Measurements from ENCODE around the gene TMA7B.

Gene TMA7B

DNA sequence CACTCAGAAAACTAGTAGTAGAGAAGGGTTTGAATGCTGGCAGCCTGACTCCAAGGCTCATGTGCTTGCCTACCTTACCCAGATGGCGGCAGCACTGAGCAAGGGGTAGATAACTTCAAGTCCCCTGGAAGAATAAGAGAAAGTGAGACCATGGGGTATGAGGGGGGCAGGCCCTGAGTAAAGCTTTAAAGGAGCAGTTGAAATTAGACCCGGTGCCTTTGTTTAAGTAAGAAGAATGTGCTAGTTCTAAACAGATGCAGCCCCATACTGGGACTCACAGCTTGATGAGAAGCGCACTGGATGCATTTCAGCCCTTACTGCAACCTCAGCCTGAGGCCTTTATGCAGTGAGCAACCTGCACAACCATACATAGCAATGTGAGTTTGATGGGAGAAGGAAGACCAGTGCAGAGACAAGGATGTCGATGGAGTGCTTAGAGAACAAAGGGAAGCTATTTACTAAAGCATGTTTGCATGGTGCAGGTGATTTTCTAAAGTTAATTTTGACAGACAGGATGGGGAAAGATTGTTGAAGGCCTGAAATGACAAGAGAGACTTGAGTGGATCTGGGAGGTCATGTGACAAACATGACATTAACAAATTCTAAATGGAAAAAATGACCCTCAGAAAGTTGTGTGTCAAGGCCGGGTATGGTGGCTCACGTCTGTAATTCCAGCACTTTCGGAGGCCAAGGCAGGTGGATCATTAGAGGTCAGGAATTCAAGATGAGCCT is 27.1 kb upstream of the TMA7B start:
- no peak overlapping the region for H3K4me3 ChIP-seq (ENCODE audit: low read depth, low read length)

DNA sequence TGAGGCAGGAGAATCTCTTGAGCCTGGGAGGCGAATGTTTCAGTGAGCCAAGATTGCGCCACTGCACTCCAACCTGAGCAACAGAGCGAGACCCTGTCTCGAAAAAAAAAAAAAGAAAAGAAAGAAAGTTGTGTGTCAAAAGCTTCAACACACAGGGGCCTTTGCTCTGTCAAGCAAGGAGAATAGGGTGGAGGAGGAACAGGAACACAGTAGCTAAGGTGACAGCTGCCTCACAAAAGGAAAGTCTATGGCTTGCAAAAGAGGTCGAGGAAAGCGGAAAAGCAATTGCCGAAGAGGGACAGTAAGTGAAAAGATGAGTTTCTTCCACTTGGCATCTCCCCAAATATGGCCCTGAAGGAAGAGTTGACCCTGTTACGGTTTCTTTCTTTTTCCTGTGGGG is 26.5 kb upstream of the TMA7B start:
- H3K4me3 ChIP-seq (ENCODE audit: low read depth, low read length): no peak overlapping the region

DNA sequence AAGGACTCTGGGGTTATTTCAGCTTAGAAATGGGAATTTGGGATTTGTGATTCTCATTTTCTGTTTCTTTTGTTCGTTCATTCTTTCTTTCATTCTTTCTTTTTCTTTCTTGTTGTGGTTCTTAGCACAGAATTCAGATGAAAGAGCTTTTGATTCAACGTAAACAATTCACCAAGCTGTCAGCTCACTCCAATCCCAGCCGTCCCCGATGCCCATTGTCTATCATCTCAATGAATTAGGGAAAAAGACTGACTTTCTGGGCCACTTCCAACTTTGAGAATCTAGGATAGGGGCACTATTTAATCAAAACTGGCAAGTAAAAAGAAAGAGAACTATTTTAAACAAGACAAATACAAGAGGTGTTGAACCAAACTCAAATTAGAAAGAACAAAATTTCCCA is 25.1 kb upstream of the TMA7B start:
- H3K4me3 ChIP-seq (ENCODE audit: low read depth, low read length): no peak overlapping the region

DNA sequence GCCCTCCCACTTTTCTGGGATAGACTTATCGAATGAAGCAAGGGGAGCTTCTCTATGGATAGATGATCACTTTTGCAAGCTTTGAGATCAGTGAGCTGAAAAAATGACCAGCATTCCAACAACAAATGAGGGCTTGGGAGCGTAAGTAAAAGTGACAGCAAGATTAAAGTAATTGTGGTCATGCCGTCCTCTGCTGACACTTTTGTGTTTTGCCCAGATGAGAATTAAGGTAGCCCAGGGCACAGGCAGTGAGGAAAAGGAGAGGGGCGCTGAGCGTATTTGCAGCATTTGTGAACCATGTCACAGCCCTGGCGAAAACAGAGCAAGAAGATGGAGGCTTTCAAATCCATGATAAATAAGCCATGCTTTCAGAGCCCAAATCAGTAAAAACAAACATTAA is 24.6 kb upstream of the TMA7B start:
- H3K4me3 ChIP-seq (ENCODE audit: low read depth, low read length): no peak overlapping the region

DNA sequence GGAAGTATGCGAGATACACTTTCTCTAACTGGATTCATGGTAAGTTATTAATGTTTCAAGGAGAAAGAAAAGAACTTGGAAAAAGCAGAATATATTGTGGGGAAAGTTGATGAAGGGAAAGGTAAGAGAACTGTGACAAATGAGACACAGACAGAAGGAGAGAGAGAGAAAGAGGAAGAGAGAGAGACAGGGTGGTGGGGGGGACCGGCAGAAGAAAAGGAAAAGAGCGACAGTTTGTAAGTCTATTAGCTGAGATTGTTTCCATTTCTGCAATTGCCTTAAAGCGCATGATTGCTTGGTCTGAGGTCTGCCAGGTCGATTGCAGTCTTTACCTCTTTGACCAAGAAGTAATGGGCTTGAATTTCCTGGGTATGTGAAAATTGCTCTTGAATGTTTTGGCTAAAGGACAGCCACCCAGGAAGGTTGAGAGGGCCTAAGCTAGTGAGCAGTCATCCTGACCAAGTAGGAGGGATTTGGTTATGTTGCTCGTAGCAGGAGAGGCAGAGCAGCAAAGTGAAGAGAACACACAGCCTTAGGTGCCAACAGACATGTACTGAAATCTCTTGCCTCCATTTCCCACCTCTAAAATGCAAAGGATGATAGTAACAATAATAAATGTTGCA is 23.6 kb upstream of the TMA7B start:
- H3K4me3 ChIP-seq (ENCODE audit: low read depth, low read length): no peak overlapping the region

DNA sequence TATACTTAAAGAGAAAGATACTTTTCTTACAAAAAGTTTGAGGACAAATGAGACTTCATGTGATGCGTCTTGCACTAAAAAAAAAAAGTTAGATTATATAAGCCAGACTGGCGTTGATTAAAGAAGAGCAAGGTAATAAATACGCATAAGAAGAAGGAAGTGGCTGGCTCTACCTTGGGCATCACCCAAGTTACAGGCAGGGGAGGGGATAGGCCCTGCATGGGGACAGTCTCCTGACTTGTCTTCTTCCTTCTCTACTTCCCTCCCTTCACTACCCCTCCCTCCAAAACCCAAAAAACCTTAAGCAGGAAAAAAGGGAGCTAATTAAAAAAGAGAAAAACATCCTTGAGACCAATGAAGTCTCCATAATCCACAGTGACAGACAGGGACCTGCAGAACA is 22.3 kb upstream of the TMA7B start:
- H3K4me3 ChIP-seq (ENCODE audit: low read depth, low read length): no peak overlapping the region

DNA sequence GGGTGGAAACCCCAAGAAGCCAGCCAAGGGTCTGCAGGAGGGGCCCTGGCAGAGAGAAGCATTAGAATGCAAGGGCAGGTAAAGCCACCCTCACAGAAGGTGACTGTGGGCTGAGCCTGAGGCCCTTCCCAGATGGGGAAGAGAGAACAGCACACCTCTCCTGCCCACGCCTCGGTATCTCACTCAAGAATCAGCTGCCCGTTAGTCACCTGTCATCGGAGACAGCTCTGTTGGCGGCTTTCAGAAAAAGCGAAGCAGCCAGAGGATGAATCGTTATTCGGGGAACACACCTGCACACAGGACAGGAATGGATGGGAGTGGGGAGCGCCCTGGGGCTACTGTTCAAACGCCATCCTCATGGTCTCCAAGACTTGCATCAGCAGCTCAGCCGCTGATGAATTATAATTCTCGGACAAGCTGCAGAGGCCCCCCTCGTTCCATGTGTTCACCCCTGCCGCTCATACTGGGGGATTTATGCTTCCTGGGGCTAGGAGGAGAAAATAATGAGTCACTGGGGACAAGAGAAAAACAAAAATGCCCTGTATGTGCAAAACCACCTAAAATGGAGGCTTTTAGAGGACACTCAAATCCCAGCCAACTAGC is 21.6 kb upstream of the TMA7B start:
- no peak overlapping the region for H3K4me3 ChIP-seq (ENCODE audit: low read depth, low read length)

DNA sequence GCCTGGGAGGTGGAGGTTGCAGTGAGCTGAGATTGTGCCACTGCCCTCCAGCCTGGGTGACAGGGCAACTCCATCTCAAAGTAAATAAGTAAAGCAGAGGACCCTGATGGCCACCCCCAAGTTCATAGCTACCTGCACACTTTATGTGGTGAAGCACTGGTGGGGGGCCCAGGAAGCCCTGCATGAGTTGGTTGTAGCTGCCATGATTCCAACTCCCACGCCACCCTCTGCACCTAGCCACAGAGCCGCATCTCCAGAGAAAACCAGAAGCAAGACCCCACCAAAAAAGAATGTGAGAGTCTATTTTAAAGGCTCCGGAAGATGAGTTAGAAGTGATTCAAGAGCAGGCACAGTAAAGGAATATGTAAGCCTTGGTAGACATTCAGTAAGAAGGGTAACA is 20.4 kb upstream of the TMA7B start:
- no peak overlapping the region for H3K4me3 ChIP-seq (ENCODE audit: low read depth, low read length)

DNA sequence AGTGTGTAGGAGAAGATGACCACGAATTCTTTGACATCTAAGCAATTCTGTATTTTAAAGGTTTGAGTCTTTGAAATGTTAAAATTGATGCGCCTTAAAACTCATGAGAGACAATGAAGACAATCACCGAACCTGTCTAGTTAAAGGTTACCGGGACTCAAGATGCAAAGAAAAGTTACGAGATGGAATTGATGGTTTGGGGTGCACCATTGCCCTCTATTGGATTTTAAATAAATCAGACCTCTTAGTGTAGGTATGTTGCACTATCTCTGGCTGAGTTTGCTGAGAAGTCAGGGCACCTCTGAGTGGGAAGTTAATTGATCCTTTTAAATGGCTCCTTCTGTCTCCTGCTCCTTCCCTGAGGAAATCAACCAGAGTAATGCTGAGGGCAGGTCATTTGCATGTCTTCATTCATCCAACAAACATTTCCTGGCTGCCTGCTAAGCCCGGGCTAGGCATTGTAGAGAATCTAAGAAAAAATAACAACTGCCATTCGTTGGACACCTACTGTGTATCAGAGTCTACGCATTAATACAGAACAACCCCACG is 19.4 kb upstream of the TMA7B start:
- no peak overlapping the region for H3K4me3 ChIP-seq (ENCODE audit: low read depth, low read length)

DNA sequence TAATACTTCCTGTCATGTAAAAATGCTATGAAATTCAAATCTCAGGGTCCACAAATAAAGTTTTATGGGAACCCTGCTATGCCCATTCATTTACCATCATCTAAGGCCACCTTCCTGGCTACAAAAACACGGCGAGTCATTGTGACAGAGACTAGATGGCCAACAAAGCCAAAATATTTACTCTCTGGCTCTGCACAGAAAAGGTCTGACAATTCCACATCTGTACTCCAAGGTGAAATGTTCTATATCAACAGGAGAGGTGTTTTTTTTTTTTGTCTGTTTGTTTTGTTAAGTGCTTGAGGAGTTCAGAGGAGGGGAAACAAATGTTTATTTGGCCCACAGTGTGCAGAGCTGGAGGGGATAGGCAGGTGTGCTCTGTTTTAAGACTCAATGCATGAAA is 18.6 kb upstream of the TMA7B start:
- H3K4me3 ChIP-seq (ENCODE audit: low read depth, low read length): no peak overlapping the region

DNA sequence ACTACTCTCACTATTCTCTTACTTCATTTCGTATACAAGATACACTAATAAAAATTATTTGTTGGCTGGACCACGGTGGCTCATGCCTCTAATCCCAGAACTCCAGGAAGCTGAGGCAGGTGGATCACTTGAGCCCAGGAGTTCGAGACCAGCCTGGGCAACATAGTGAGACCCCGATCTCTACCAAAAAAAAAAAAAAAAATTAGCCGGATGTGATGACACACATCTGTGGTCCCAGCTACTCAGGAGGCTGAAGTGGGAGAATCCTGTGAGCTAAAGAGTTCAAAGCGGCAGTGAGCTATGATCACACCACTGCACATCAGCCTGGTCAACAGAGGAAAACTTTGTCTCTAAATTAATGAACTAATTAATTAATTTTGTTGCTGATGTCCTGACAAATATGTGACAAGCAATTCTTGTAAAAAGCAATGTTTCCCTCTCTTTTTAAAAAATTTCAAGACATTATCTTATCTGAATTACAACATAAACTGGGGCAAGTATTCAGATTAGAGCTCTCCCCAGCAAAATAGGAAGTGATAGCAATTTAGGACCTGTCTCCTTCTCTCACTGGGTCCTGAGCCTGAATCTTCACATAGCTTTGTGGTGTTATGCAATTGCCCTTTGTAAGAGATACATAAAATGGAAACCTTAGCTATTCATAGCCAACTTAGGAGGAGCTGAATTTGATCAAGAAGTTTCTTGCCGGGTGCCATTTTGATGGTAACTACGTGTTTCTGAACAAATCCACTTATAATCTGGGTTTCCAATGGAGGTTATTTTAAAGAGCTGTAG is 17.6 kb upstream of the TMA7B start:
- H3K4me3 ChIP-seq (ENCODE audit: low read depth, low read length): no peak overlapping the region

DNA sequence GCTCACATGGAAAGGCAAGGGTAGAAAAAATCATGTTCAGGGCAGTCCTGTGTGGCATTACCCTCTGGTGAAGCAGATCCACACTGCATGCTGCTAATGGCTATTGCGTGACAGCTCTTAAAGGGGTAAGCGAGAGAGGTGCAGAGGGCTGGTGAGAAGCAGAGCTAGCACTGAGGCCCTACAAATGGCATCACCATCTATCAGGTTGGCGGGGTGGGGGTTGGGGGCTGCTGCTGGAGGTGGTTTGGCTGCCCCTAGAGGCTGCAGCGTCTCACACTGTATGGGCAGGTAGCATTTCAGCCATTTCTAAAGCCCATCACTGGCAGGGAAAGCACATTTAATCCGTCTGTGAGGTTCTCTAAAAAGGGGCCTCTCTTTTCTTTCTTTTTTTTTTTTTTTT is 16.9 kb upstream of the TMA7B start:
- no peak overlapping the region for H3K4me3 ChIP-seq (ENCODE audit: low read depth, low read length)

DNA sequence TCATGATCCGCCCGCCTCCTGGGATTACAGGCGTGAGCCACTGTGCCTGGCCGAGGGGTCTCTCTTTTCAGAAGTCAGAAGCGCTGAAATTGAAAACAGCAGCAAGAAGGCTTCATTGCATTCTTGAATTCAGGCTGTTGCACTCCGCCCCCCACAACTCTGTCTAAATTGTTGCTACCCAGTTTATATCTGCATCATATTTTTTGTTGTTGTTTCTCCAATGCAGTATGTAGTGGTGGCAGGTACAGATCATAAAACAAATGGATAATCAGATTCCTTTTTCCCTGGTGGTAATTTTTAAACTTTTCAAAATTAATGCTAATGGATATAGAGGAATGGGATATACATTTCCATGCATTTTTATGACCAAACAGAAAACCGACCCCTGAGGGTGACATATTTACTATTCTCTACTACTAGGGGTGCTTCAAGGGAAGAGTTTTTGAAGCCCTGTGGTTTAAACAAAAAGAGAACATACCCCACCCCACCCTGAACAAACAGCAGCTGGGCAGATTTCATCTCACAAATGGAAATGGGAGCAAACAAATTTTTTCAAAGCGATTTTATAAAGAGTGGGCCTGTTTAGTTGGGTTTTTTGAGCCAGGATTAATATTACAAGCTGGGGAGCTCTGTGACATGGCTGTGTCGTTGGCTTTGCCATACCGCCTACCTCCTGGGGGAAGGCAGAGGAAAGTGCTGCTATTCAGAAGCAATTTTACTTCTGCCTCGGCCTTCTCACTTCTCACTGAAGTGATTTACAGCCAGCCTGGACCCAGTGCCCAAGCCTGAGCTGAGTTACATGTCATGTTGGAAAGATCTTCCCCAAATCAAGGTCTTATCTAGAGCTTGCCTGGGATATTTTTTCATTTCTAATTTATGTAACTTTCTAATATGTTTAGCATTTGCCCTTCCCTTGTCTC is 16.0 kb upstream of the TMA7B start:
- no peak overlapping the region for H3K4me3 ChIP-seq (ENCODE audit: low read depth, low read length)

DNA sequence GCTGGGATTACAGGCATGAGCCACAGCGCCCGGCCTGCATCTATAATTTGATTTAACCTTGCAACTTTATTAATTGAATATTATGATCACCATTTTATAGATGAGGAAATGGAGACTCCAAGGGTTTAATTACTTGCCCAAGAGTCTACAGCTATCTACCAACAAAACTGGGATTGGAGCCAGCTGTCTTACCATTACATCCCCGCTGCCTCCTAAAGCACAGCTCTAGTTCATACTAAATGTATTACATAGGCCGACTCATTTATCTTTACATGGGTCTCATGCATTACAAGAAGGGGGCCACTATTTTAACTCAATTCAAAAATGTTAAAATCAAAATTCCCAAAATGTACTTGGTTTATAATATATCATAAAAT is 14.1 kb upstream of the TMA7B start:
- no peak overlapping the region for H3K4me3 ChIP-seq (ENCODE audit: low read depth, low read length)

DNA sequence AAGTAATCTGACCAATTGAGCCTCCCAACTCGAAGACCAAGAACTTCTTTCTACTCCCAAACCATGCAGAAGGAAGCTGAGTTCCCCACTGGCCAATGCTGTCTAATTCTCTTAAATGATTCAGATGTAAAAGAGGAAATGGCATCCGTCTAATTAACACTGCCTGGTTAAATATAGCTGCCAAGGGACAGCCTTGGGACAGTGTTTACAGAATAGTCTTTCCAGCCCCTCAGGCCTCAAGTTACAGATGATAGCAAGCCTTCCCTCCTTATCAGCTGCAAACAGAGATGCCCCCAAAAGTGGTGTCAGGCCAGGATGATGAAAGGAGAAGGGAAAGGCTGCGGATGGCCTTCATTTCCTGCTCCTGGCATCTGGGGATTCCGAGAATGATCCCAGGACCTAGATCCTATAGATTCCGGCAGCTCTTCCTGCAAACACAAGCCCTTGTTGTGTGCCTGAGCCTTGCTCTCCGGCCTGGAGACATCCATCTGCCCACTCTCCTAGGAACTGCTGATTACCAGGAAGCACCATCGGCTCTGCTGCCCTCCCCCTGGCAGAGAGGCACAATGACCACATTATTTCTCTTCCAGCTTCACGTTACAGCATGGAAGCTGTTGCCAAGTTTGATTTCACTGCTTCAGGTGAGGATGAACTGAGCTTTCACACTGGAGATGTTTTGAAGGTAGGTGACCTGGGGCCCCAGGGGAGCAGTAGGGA is 13.5 kb upstream of the TMA7B start:
- H3K4me3 ChIP-seq (ENCODE audit: low read depth, low read length): no peak overlapping the region

DNA sequence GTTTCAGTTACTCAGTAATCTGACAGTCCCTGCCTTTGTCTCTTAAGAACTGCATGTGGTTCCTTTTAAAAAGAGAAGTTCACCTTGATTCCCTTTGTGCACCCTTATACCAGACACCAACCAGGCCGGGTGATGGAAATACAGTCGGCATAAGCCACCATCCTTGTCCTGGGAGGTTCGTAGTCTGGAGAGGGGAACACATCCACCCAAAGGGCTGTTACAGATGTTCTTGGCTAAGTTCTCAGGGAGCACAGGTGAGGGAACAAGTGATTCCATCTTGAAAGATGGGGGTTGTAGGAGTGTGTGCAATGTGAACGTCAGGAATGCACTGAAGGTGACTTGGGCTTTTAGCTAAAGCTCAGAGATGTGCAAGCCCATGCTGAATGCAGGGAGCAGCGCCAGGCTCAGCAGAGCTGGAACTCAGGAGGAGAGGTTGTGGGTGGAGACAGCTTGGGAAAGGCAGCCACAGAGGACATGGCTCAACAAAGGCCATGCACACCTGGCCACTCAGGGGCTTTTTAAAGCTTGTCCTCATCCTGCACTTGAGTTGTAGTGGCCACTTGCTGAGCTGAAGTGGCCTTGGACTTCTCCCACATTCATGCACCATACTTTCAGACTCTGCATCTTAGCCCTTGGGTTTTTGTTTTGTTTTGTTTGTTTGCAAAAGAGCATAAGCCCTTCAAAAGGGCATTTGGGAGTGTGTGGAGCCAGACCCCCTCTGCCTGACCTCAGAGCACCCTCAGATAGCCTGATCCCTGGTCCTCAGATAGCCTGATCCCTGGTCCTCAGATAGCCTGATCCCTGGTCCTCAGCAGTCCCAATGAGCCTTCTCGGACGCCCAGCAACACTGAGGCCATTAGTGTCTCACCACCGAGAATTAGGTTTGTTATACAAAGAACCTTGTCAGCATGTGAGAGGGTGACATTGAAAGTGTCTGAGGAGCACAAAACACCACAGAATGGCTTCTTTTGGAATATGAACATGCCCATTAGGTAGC is 12.7 kb upstream of the TMA7B start:
- H3K4me3 ChIP-seq (ENCODE audit: low read depth, low read length): no peak overlapping the region

DNA sequence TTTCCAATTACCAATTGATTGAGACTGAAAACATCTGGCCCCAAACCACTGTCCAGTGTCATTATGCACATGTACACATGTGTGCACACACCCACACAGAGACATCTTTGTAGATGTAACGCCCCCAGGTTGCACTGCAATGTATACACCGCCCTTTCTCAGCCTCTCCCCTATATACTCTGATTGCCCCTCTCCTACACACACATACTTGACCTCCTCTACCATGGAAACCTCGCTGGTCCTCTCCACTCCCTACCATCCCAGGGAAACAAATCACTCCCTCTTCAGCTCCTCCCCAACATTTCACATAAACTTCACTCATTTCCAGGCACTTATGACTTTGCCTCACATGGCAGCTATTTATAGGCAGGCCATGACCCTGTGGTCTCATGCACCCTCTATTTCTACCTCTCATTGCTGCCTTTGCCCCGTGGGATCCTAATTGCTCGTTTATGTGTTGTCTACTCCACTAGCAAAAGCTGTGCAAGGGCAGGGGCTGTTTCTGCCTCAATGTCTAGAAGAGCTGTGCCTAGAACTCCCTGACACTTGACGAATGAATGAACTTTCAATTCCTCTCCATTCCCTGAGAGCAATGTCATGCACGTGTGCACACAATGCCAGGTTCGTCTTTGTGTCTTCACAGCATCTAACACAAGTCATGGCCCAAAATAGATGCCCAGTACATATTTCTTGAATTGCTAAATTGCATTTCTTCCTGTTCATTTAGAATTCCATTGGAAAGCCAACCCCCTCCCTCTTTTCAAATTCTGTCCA is 10.0 kb upstream of the TMA7B start:
- no peak overlapping the region for H3K4me3 ChIP-seq (ENCODE audit: low read depth, low read length)

All from iPS-11a (cell line).